Liver (tissue), 9 donors: ENCODE results near the gene ARGLU1. TPM values are rescaled to one million over a fixed set of nuclear protein-coding genes. Genes with fewer than 3 reads are reported as not detected.

ENCODE experiments used
- DNase-seq: peaks from one replicate; pipeline ENCODE4 v3.0.0-alpha.2; 2017; ENCODE audit warnings: low spot score
- H3K27ac ChIP-seq, 2 donors: one replicate each; pipeline ENCODE4 v1.7.0; 2013; ENCODE audit warnings: inconsistent platforms in 2 of 2, low read length in 2 of 2, control low read depth in 1 of 2, low read depth in 1 of 2, mild to moderate bottlenecking in 1 of 2
- H3K27me3 ChIP-seq, 4 donors: one replicate each; pipeline versions ENCODE4 v1.6.1 to v1.7.0; 2013; ENCODE audit warnings: low read length in 3 of 4, inconsistent platforms in 1 of 4, mild to moderate bottlenecking in 1 of 4, moderate library complexity in 1 of 4; ENCODE audit not compliant: control insufficient read depth in 4 of 4, insufficient read depth in 4 of 4
- H3K36me3 ChIP-seq, 4 donors: one replicate each; pipeline versions ENCODE4 v1.6.1 to v1.7.0; 2013; ENCODE audit warnings: low read length in 3 of 4, mild to moderate bottlenecking in 3 of 4, low read depth in 1 of 4, moderate library complexity in 1 of 4; ENCODE audit not compliant: control insufficient read depth in 4 of 4, insufficient read depth in 3 of 4
- H3K4me1 ChIP-seq, 4 donors: one replicate each; pipeline versions ENCODE4 v1.6.1 to v1.7.0; 2013; ENCODE audit warnings: low read length in 3 of 4, mild to moderate bottlenecking in 3 of 4, moderate library complexity in 1 of 4; ENCODE audit not compliant: control insufficient read depth in 4 of 4, insufficient read depth in 4 of 4
- H3K4me3 ChIP-seq, 3 donors: one replicate each; pipeline versions ENCODE4 v1.6.1 to v1.7.0; 2013; ENCODE audit warnings: low read length in 3 of 3, control low read depth in 1 of 3, low read depth in 1 of 3, mild to moderate bottlenecking in 1 of 3
- H3K9ac ChIP-seq, 2 donors: one replicate each; pipeline ENCODE4 v1.7.0; 2013; ENCODE audit warnings: low read length in 2 of 2, mild to moderate bottlenecking in 2 of 2, moderate library complexity in 2 of 2, control low read depth in 1 of 2, low read depth in 1 of 2
- H3K9me3 ChIP-seq, 4 donors: one replicate each; pipeline versions ENCODE4 v1.6.1 to v1.7.0; 2013; ENCODE audit warnings: low read length in 3 of 4; ENCODE audit not compliant: control insufficient read depth in 4 of 4
- ATF3 ChIP-seq: IDR thresholded peaks from 2 replicates; pipeline ENCODE4 v1.6.1; 2016; ENCODE audit warnings: antibody characterized with exemption
- CTCF ChIP-seq: fragments of 150-350 bp; IDR thresholded peaks from 2 replicates; pipeline ENCODE4 v1.5.1; 2017; ENCODE audit warnings: improper control_type of control experiment, low read depth, low read length; ENCODE audit not compliant: missing input control
- FOXA1 ChIP-seq: IDR thresholded peaks from 2 replicates; pipeline ENCODE4 v1.6.1; 2016; ENCODE audit warnings: antibody characterized with exemption
- FOXA2 ChIP-seq: IDR thresholded peaks from 2 replicates; pipeline ENCODE4 v1.6.1; 2016; ENCODE audit warnings: antibody characterized with exemption
- HNF4A ChIP-seq, 2 donors: conservative IDR thresholded peaks; 2 replicates each; pipeline ENCODE4 v1.6.1; 2016; ENCODE audit warnings: antibody characterized with exemption in 2 of 2, mild to moderate bottlenecking in 2 of 2
- JUND ChIP-seq, 2 donors: IDR thresholded peaks; 2 replicates each; pipeline ENCODE4 v1.6.1; 2016; ENCODE audit warnings: antibody characterized with exemption in 2 of 2
- MAX ChIP-seq: IDR thresholded peaks from 2 replicates; pipeline ENCODE4 v1.6.1; 2016; ENCODE audit warnings: antibody characterized with exemption
- NR2F2 ChIP-seq: IDR thresholded peaks from 2 replicates; pipeline ENCODE4 v1.6.1; 2016; ENCODE audit warnings: antibody characterized with exemption
- RAD21 ChIP-seq, 2 donors: IDR thresholded peaks; 2 replicates each; pipeline ENCODE4 v1.6.1; 2016; ENCODE audit warnings: antibody characterized with exemption in 2 of 2, mild to moderate bottlenecking in 2 of 2
- REST ChIP-seq: IDR thresholded peaks from 2 replicates; pipeline ENCODE4 v1.6.1; 2016; ENCODE audit warnings: antibody characterized with exemption, mild to moderate bottlenecking
- RXRA ChIP-seq, 2 donors: IDR thresholded peaks; 2 replicates each; pipeline ENCODE4 v1.6.1; 2017 to 2018; ENCODE audit warnings: antibody characterized with exemption in 2 of 2, mild to moderate bottlenecking in 1 of 2
- SP1 ChIP-seq: IDR thresholded peaks from 2 replicates; pipeline ENCODE4 v1.6.1; 2018; ENCODE audit warnings: antibody characterized with exemption, mild to moderate bottlenecking
- TAF1 ChIP-seq: conservative IDR thresholded peaks from 2 replicates; pipeline ENCODE4 v1.6.1; 2016; ENCODE audit warnings: antibody characterized with exemption, mild to moderate bottlenecking
- YY1 ChIP-seq: IDR thresholded peaks from 2 replicates; pipeline ENCODE4 v1.6.1; 2016; ENCODE audit warnings: antibody characterized with exemption, mild to moderate bottlenecking
- ZBTB33 ChIP-seq: IDR thresholded peaks from 2 replicates; pipeline ENCODE4 v1.6.1; 2016; ENCODE audit warnings: antibody characterized with exemption
- WGBS: extraction: QIAGEN DNeasy Blood & Tissue Kit; methylation state at CpG from one replicate; pipeline ENCODE4 v1.1.7; 2013; 5-methylcytosine and 5-hydroxymethylcytosine counted together
- polyA plus RNA-seq, 2 donors: library from polyadenylated mRNA; stranded (reverse) in 1 of 2; unstranded in 1 of 2; fragments of 200-250 nt in 1 of 2; fragments of >200 nt in 1 of 2; fragmentation: Nextera tagmentation in 1 of 2; extraction: Ambion mirVana in 1 of 2; gene quantifications; one replicate each; pipeline versions ENCODE4 v1.2.1 to v1.2.3, GENCODE V29; 2013 to 2015
- total RNA-seq, 2 donors: library from RNA; depleted of rRNA; stranded (reverse); fragments of >200 nt; gene quantifications; one replicate each; pipeline ENCODE4 v1.2.3, GENCODE V29; 2014
- donor health status: healthy.
- donor health status: healthy.
- donor health status: healthy.
- donor health status: healthy.
- donor health status: healthy.

The ARGLU1 gene
- total and polyA plus RNA-seq, 4 donors = 16.7 to 50.8 (median 30.1) TPM

- Histone ChIP-seq H3K4me1 (no peaks in the 10 kb centered on the region), H3K4me3 (no peak overlapping the region), H3K9ac (no peak overlapping the region), H3K9me3 (no peaks in the 10 kb centered on the region), H3K27ac (no peak overlapping the region), H3K36me3 (no peaks in the 10 kb centered on the region), H3K27me3 (peaks cover 0 to 5% (median 0%) of the 10 kb centered on the region in 4 donors)
- WGBS = 70% methylated on average over 4 of the region's 4 CpGs
- TF ChIP-seq NR2F2 = no peak
- no peak for TF ChIP-seq TAF1
- TF ChIP-seq RAD21 (IDR thresholded peaks at IDR 0.05) = no peak
- TF ChIP-seq JUND (IDR thresholded peaks at IDR 0.05) = no peak
- no peak for TF ChIP-seq MAX
- TF ChIP-seq YY1 = no peak
- no peak for TF ChIP-seq FOXA1
- TF ChIP-seq FOXA2 = no peak
- no peak for TF ChIP-seq ZBTB33
- TF ChIP-seq ATF3 = no peak
- TF ChIP-seq HNF4A (conservative IDR thresholded peaks at IDR 0.05) = no peak
- TF ChIP-seq SP1 = no peak
- no peak for TF ChIP-seq REST
- DNase-seq = no peak
These were observed 68.0 kb downstream of the ARGLU1 start for GRCh38 chr13:106499896-106500295.

- H3K27ac ChIP-seq = no peak overlapping the region
- TF ChIP-seq ATF3 = no peak
- no peak for TF ChIP-seq CTCF
- no peak for TF ChIP-seq HNF4A (conservative IDR thresholded peaks at IDR 0.05)
- TF ChIP-seq RXRA (IDR thresholded peaks at IDR 0.05) = no peak
- no peak for TF ChIP-seq FOXA2
These were observed 68.8 kb downstream of the ARGLU1 start for GRCh38 chr13:106499113-106499512.

More at GRCh38 chr13:106499113-106499512, 68.8 kb downstream of the ARGLU1 start:
- H3K36me3 ChIP-seq = no peaks in the 10 kb centered on the region
- 71% methylated on average over 2 of the region's 2 CpGs for WGBS
- no peak for DNase-seq
- no peaks in the 10 kb centered on the region for H3K4me1 ChIP-seq
- no peaks in the 10 kb centered on the region for H3K9me3 ChIP-seq
- no peak overlapping the region for H3K9ac ChIP-seq
- H3K4me3 ChIP-seq = no peak overlapping the region
- peaks cover 0 to under 1% (median 0%) of the 10 kb centered on the region in 4 donors for H3K27me3 ChIP-seq
